Kidney capillary endothelial cell (primary cell): ENCODE data around the gene TAOK1.

Source experiments
- DNase-seq: peaks from one replicate; pipeline ENCODE4 v3.0.0-alpha.2; 2018; ENCODE audit warnings: low spot score

The TAOK1 gene

GRCh38 chr17:29571486-29571882 is 181.3 kb downstream of the TAOK1 start:
- DNase-seq, result no peak

- no peak for DNase-seq
Observed at GRCh38 chr17:29571883-29572681, 181.9 kb downstream of the TAOK1 start.

- DNase-seq, result no peak
Observed at GRCh38 chr17:29572691-29573557, 182.8 kb downstream of the TAOK1 start.

GRCh38 chr17:29573558-29573869 is 183.4 kb downstream of the TAOK1 start:
- no peak for DNase-seq

- no peak for DNase-seq
Observed at GRCh38 chr17:29573871-29574731, 183.9 kb downstream of the TAOK1 start.

GRCh38 chr17:29574732-29575510 is 184.8 kb downstream of the TAOK1 start:
- no peak for DNase-seq

- DNase-seq, result no peak
Observed at GRCh38 chr17:29575511-29576213, 185.5 kb downstream of the TAOK1 start.

GRCh38 chr17:29576214-29577000 is 186.2 kb downstream of the TAOK1 start:
- DNase-seq, result no peak

- no peak for DNase-seq
Observed at GRCh38 chr17:29577001-29577370, 186.8 kb downstream of the TAOK1 start.

GRCh38 chr17:29577385-29578211 is 187.4 kb downstream of the TAOK1 start:
- no peak for DNase-seq

- DNase-seq, result no peak
Observed at GRCh38 chr17:29578626-29579485, 188.7 kb downstream of the TAOK1 start.

GRCh38 chr17:29579866-29580771 is 190.0 kb downstream of the TAOK1 start:
- no peak for DNase-seq

GRCh38 chr17:29581583-29582253 is 191.6 kb downstream of the TAOK1 start:
- DNase-seq, result no peak

- no peak for DNase-seq
Observed at GRCh38 chr17:29582254-29582765, 192.1 kb downstream of the TAOK1 start.

- no peak for DNase-seq
Observed at GRCh38 chr17:29582772-29583171, 192.6 kb downstream of the TAOK1 start.
